Breast epithelium (tissue), 4 donors: ENCODE data around the gene FNDC10. TPM values are rescaled to one million over a fixed set of nuclear protein-coding genes. Genes with fewer than 3 reads are reported as not detected.
A peak's percentile ranks its signal among the peaks of the same experiment; 100 is the strongest.
"Not testable (repeated sequence)": the region's sequence is repeated elsewhere in the genome, so short reads cannot be mapped to it uniquely, and the experiment has no call there.

Experiments
- DNase-seq, 2 donors: peaks; one replicate each; pipeline ENCODE4 v3.0.0-alpha.2; 2019; ENCODE audit warnings: low spot score in 2 of 2
- H3K27ac ChIP-seq, 2 donors: fragments of 200-600 bp; sonication (generic) in 1 of 2; one replicate each; pipeline ENCODE4 v1.5.1; 2016 to 2019; ENCODE audit warnings: mild to moderate bottlenecking in 1 of 2
- H3K27me3 ChIP-seq, 2 donors: fragments of 200-600 bp; sonication (generic) in 1 of 2; one replicate each; pipeline versions ENCODE4 v1.5.1 to v1.6.0; 2017 to 2019; ENCODE audit warnings: control low read depth in 1 of 2, mild to moderate bottlenecking in 1 of 2
- H3K36me3 ChIP-seq: fragments of 200-600 bp; one replicate; pipeline ENCODE4 v1.5.1; 2019
- H3K4me1 ChIP-seq, 2 donors: fragments of 200-600 bp; sonication (generic); one replicate each; pipeline ENCODE4 v1.5.1; 2016 to 2019; ENCODE audit warnings: control low read depth in 1 of 2
- H3K4me3 ChIP-seq, 3 donors: fragments of 200-600 bp; sonication (generic); 1 replicate in 2 of 3; 2 replicates in 1 of 3; pipeline ENCODE4 v1.5.1; 2016 to 2019; ENCODE audit warnings: mild to moderate bottlenecking in 3 of 3, moderate library complexity in 2 of 3
- H3K9me3 ChIP-seq, 2 donors: fragments of 200-600 bp; sonication (generic) in 1 of 2; one replicate each; pipeline ENCODE4 v1.5.1; 2016 to 2019; ENCODE audit warnings: control low read depth in 1 of 2
- POLR2A ChIP-seq: fragments of 450-650 bp; IDR thresholded peaks from one replicate; pipeline ENCODE4 v1.6.1; 2016; ENCODE audit warnings: antibody characterized with exemption, mild to moderate bottlenecking, moderate library complexity
- POLR2AphosphoS5 ChIP-seq, 3 donors: sonication (generic); formaldehyde crosslinking; IDR thresholded peaks; one replicate each; pipeline ENCODE4 v1.6.1; 2017; ENCODE audit warnings: antibody characterized with exemption in 3 of 3
- intact Hi-C: fragments of 100-400 bp; cut with DNase I; formaldehyde crosslinking; loops from one replicate; pipeline ENCODE4 v1.15.1; 2023; ENCODE audit warnings: low total_unique reads
- total RNA-seq, 3 donors: library from RNA; depleted of rRNA; stranded (reverse); fragments of >200 nt; gene quantifications; one replicate each; pipeline ENCODE4 v1.1.0, GENCODE V29; 2016
- TF ChIP-seq, protein P1 (sequence below), 3 donors: fragments of 450-650 bp; IDR thresholded peaks; one replicate each; pipeline ENCODE4 v1.5.1; 2016 to 2017; ENCODE audit warnings: antibody characterized with exemption in 3 of 3, mild to moderate bottlenecking in 3 of 3, moderate library complexity in 3 of 3

The FNDC10 gene
- total RNA-seq, 3 donors from 2014 or later, result 0.48 to 2.9 (median 0.98) TPM

DNA sequence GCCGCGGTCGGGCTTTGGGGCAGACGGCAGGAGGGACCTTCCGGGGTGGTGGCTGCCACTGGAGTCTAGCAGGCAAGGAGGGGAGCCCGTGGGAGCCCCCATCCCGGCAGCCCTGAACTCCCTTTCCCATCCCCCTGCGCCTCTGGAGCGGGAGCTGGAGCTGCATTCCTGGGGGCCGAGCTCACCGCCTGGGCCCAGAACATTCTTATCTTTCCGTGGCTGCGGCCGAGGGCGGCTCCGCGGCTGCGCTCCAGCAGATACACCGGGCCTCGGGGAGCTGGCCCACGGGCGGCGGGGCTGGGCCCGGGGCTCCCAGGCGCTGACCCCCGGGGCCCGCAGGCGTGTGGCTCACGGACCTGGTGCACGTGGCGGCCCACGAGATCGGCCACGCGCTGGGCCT lies 33.5 kb upstream of the FNDC10 start:
- H3K27me3 ChIP-seq, result peaks cover 7 to 20% of the 10 kb centered on the region in 2 donors
- not testable (repeated sequence) for DNase-seq

DNA sequence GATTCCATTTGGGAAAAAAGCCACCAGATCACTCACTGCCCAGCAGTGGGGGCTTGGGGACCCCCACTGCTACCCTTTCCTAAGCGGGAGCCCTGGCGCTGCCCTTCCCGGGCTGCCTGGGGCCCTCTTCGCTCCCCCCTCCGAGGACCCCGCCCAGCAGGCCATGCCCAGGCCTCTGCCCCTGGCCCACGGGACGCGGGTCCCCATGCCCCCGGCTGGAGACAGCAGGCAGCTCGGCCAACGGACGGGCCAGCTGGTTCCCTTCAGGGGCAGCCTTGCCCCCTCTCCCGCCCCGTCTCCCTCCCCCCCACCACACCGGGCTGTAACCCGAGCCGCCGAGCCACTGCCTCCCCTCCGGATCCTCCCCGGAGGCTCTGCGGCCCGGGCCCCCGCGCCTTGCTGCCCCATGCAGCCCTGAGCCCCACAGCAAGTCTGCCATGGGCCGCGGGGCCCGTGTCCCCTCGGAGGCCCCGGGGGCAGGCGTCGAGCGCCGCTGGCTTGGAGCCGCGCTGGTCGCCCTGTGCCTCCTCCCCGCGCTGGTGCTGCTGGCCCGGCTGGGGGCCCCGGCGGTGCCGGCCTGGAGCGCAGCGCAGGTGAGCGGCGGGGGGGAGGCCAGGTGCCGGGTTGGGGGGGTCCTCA lies 32.0 kb upstream of the FNDC10 start, which contains the start of gene MMP23B:
MMP23B (plus strand) TSS at position 392 of the 639 bp plus-strand sequence; CDS start at position 438, 46 bp downstream.
- DNase-seq, result no peak
- Histone ChIP-seq H3K27ac (peak within 1 kb of the TSS; percentile 74 to 91), H3K36me3 (no peaks in the 10 kb centered on the region), H3K27me3 (peaks cover 7 to 20% of the 10 kb centered on the region in 2 donors), H3K9me3 (no peaks in the 10 kb centered on the region), H3K4me1 (peaks cover 0 to 5% of the 10 kb centered on the region in 2 donors), H3K4me3 (peak within 1 kb of the TSS; percentile 32 to 64 (median 38))
- TF ChIP-seq POLR2AphosphoS5 (IDR thresholded peaks at IDR 0.05), result no peak
- no peak for TF ChIP-seq POLR2A
- TF ChIP-seq, protein P1, sequence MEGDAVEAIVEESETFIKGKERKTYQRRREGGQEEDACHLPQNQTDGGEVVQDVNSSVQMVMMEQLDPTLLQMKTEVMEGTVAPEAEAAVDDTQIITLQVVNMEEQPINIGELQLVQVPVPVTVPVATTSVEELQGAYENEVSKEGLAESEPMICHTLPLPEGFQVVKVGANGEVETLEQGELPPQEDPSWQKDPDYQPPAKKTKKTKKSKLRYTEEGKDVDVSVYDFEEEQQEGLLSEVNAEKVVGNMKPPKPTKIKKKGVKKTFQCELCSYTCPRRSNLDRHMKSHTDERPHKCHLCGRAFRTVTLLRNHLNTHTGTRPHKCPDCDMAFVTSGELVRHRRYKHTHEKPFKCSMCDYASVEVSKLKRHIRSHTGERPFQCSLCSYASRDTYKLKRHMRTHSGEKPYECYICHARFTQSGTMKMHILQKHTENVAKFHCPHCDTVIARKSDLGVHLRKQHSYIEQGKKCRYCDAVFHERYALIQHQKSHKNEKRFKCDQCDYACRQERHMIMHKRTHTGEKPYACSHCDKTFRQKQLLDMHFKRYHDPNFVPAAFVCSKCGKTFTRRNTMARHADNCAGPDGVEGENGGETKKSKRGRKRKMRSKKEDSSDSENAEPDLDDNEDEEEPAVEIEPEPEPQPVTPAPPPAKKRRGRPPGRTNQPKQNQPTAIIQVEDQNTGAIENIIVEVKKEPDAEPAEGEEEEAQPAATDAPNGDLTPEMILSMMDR (IDR thresholded peaks at IDR 0.05), result no peak
- intact Hi-C loops, result no loop called here

More for the DNA sequence above, 33.5 kb upstream of the FNDC10 start:
- H3K27ac ChIP-seq, H3K4me1 ChIP-seq, H3K9me3 ChIP-seq, H3K36me3 ChIP-seq, H3K4me3 ChIP-seq, intact Hi-C loops: not testable (repeated sequence)

DNA sequence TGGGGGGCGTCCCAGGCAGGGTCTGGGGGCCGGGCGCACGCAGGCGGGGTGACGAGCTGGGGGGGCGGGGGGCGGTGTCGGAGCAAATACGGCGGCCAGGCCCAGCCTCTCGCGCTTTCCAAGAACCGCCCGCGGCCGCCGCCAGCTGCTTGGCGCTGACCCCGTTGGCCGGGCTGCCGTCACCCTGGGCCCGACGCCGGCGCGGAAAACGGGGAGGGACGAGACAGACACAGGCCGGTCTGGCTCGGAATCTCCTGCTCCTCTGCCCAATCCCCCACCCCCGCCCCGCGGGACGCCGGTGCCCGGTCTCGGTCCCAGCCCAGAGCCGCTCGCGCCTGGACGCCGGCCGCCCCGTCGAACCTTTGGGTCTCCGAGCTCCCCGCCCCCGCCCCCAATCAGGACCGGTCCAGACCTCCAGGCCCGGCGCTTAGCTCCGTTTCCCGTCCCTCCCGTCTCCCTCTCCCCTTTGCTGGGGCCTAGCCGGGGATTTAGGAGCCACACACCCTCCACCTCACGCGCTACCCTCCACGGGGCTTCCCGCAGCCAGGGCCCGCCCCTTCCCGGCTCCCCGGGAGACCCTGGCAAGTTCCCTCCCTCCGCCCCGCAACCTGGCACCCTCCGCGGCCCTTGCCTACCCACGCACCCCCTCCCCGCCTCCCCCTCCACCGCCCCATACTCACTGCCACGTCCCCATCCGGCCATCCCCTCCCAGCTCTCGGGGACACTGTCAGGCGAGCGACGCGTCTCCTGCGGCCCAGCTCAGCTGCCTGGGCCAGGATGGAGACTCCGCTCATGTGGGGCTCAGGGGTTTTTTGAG lies 31.2 kb upstream of the FNDC10 start:
- TF ChIP-seq POLR2AphosphoS5 (IDR thresholded peaks at IDR 0.05) (no peak), POLR2A (no peak)
- TF ChIP-seq, protein P1 (IDR thresholded peaks at IDR 0.05), result no peak
- intact Hi-C loops, result no loop called here
- Histone ChIP-seq H3K9me3 (no peaks in the 10 kb centered on the region), H3K27ac (peak overlapping the region; percentile 74 to 91), H3K27me3 (peaks cover 7 to 20% of the 10 kb centered on the region in 2 donors), H3K4me3 (peak overlapping the region; percentile 32 to 64 (median 38)), H3K4me1 (peaks cover 0 to 5% of the 10 kb centered on the region in 2 donors), H3K36me3 (no peaks in the 10 kb centered on the region)
- DNase-seq, result no peak

GRCh38 chr1:1630191-1630964 lies 30.4 kb upstream of the FNDC10 start:
- TF ChIP-seq POLR2A (no peak), POLR2AphosphoS5 (IDR thresholded peaks at IDR 0.05) (peak in 1 of 3 donors; percentile 33)
- TF ChIP-seq, protein P1 (IDR thresholded peaks at IDR 0.05), result no peak
- Histone ChIP-seq H3K27me3 (peaks cover 7 to 20% of the 10 kb centered on the region in 2 donors), H3K27ac (peak overlapping the region; percentile 74 to 91), H3K4me1 (peaks cover 0 to 5% of the 10 kb centered on the region in 2 donors), H3K9me3 (no peaks in the 10 kb centered on the region), H3K36me3 (no peaks in the 10 kb centered on the region), H3K4me3 (peak overlapping the region; percentile 32 to 64 (median 38))
- peak in 1 of 2 donors; percentile 50 for DNase-seq
- intact Hi-C loops, result no loop called here

- Histone ChIP-seq H3K4me1 (peaks cover 0 to 5% of the 10 kb centered on the region in 2 donors), H3K4me3 (peak overlapping the region in 2 of 3 donors; percentile 9 to 64), H3K36me3 (no peaks in the 10 kb centered on the region), H3K27me3 (peaks cover 7 to 20% of the 10 kb centered on the region in 2 donors), H3K27ac (no peak overlapping the region), H3K9me3 (no peaks in the 10 kb centered on the region)
- TF ChIP-seq, protein P1 (IDR thresholded peaks at IDR 0.05), result no peak
- TF ChIP-seq POLR2A (no peak), POLR2AphosphoS5 (IDR thresholded peaks at IDR 0.05) (no peak)
- intact Hi-C loops, result loop anchor here (5.0 kb wide), 1 partner anchor 1783 kb away; no protein-coding TSS in a partner anchor
- no peak for DNase-seq
Measured at GRCh38 chr1:1629430-1630190, 29.7 kb upstream of the FNDC10 start.
